ENCODE measurements around the gene PRM1.
"Not testable (repeated sequence)": the region's sequence is repeated elsewhere in the genome, so short reads cannot be mapped to it uniquely, and the experiment has no call there.

PRM1 gene

DNA sequence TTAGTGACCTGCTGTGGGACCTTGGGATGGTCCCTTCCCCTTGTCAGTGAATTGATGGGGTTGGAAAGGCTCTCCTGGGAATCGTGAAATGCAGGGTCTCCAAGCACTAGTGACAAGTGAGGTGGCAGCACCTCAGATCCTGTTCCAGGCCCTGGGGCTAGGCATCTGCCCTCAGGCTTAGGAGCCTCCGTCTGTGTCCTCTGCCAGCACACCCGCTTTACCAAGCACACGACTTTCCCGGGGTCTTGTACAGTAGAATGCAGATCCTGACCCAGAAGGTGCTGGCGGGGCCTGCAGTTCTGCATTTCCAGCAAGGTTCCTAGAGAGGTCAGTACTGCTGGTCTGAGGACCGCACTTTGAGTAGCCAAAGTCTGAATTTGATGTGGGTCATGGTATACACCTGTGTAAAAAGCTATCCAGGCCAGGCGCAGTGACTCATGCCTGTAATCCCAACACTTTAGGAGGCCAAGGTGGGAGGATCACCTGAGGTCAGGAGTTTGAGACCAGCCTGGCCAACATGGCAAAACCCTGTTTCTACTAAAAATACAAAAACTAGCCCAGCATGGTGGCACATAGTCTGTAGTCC is 33.3 kb upstream of the PRM1 start:
- no peak for DNase-seq (ENCODE audit: low read depth)

DNA sequence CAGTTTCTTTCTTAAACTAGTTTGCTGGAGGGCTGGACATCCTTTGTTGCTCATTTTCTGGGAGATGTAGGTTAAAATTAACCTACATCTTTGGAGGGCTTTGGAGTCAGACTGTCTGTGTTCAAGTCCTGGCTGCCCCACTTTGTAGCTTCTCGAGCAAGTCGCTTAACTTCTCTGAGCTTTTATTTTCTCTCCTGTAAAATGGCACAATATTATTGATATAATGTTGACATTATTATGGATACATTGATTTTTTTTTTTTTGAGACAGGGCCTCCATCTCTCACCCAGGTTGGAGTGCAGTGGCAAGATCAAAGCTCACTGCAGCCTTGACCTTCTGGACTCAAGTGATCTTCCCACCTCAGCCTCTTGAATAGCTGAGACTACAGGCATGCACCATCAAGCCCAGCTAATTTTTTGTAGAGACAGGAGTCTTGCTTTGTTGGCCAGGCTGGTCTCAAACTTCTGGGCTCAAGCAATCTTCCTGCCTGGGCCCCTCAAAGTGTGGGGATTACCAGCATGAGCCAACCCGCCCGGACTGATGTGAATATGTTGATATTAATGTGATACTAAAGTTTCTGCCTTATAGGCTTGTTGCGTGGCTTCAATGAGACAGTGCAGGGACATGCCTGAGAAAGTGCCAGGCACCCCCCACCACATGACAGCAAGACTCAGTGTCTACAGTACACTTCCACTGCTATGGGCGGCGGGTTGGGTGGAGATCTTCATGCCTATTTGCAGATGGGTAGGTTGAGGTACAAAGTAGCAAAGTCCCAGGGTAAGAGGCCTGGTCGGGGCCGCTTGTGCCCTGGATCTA is 32.6 kb upstream of the PRM1 start:
- no peak for DNase-seq (ENCODE audit: low read depth)

DNA sequence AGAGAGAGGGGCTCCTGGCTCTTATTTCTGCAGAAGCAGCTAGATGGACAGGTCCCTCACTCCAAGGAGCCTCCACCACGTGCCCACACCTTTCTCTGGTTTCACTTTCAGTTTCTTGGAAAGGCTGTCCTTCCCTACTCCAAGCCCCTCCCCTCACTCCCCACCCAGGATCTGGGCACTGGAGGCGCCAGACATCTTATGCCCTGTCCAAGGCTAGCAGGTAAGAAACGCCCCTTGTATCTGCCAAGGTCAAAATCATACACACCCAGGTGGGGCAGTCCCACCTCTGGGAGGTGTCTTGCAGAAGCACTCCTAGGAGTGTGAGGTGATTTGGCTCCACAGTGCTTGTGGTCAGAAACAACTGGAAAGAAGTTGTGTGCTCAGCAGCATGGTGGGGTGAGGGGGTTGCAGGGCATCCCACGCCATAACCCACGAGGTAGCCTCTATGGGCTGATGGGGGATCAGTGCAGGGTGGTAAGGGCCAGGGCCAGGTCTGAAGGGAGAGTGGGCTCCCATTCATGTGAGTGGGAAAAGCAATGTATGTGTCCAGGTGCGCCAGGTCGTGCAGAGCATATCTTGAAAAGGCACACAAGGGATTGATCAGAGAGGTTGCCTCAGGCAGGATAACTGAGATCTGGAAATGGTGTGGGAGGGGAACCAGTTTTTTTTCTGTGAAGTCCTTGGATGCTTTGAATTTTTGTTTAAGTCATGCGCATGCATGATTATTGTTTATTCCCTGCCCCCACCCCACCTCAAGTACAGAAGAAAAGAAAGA is 31.8 kb upstream of the PRM1 start:
- peak; percentile 75 for DNase-seq (ENCODE audit: low read depth)

DNA sequence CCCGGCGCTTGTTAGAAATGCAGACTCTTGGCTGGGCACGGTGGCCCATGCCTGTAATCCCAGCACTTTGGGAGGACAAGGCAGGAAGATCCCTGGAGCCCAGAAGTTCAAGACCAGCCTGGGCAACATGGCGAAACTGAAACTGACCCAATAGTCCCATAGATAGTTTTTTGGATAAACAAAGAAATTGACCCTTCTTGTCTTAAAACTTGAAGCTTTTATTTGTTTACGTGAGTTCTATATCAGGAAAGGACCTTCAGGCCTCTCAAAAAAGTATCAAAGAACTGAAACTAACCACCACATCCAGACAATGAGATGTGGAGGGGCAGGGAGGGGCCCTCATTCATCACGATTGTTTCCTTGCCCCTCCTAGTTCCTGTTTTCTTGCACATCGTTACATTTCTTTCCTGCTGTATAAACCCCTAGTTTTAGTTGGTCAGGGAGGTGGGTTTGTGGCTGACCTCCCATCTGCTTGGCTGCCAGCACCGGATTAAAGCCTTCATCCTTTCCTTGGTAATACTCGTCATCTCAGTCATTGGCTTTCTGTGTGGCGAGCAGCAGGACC is 29.9 kb upstream of the PRM1 start:
- DNase-seq (ENCODE audit: low read depth) = peak; percentile 58

DNA sequence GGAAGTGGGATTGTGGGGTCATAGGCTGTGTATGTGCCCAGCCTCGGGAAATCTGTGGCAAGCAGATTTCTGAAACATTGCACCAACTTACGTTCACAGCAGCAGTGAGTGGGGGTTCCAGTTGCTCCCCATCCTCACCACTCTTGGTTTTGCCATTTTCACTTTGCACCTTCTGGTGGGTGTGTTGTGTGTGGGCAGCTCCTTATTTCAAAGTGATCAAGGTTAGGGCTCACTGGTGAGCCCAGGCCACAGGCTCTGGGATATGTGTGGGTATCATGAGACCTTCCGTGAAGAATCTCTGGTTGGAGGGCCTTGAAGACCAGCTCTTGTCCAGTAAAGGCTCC is 29.5 kb upstream of the PRM1 start:
- DNase-seq (ENCODE audit: low read depth) = no peak

DNA sequence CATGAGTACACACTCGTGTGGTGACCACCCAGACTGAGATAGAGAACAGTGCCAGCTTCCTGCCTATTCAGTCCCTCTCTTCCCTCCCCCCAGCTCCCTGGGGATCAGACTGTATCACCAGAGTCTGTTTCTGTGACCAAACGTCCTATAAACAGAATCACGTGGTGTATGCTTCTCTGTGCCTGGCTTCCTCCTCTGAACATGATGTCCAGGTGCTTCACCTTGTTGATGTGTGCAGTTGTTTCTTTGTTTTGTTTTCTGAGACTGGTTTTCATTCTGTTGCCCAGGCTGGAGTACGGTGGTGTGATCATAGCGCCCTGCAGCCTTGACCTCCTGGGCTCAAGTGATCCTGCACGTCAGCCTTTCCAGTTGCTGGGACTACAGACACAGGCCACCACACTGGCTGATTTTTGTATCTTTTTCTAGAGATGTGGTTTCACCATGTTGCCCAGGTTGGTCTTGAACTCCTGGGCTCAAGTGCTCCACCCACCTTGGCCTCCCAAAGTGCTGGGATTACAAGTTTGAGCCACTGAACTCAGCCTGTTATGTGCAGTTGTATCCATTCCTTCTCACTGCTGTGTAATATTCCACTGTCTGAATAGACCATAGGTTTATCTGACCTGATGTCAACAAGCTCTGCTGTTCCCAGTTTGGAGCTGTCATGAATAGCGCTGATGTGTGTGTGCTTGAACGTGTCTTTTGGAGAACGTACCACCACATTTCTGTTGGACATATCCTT is 28.9 kb upstream of the PRM1 start:
- DNase-seq (ENCODE audit: low read depth) = no peak

DNA sequence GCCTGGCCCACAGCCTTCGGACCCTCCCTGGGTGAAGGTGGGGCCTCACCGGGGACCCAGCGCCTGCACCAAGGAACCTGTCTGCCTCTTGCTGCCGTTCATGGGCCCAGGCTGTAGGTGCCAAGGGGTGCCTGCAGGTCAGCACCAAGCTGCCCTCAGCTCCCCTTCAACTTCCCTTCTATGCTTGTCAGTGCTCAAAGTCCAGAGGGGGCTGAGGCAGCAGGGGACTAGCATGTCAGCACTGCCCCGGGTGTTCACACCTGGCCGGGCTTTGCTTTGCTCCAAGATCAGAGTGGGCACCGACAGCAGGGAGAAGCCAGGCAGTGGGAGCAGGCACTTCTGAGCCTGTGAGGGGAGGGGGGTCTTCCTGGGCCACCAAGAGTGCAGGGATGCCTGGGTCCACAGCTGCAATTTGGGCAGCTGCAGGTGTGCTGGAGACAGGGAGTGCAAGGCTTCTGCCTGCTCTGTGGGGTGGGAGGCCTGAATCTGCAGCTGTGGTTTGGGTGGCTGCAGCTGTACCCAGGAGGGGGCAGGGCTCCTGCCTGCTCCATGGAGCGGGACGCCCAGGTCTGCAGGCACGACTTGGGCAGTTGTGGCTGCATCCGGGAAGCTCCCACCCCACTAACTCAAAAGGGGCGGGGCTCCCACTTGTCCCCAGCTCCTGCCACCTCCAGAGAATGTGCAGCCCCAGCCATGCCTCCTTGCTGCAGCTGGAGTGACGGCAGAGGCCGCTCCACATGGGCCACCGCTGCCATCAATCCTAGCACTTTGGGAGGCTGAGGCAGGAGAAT is 27.6 kb upstream of the PRM1 start:
- DNase-seq (ENCODE audit: low read depth) = no peak

DNA sequence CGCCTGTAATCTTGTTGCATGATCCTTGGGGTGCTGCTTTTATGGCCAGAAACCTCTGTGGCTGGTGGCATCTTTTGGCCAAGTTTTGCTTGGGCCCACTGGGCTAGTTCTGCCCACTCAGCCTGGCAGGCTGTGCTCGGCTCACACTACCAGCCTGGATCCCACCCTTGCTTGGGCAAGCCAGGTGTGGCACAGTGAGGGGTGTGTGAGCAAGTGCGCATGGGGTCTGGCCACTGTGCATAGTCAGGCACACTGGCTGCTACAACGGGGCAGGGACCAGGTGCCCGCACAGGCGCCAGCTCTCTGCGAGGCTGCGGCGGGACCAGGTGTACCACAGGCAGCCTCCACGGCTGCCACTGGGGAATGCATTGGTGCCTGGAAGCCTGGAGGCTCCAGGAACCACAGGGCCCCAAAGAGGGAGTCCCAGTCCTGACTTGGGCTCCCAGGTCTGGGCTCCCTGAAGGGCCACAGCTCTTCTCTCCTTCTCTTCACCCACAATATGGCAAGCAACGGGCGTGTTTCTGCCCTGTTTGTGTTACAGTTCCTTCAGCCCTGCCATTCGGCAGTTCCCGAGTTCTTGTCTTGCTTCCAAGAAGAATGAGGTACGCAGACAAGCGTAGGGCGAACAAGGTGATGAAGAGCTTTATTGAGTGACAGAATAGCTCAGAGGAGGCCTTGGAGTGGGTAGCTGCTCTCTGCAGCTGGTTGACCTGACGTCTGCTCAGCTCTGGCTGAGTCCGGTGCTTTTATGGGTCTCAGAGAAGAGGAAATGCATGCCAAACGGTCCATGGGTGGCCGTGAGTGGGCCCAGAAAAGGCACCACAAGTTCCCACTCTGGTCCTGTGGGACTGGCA is 26.7 kb upstream of the PRM1 start:
- DNase-seq (ENCODE audit: low read depth) = no peak

DNA sequence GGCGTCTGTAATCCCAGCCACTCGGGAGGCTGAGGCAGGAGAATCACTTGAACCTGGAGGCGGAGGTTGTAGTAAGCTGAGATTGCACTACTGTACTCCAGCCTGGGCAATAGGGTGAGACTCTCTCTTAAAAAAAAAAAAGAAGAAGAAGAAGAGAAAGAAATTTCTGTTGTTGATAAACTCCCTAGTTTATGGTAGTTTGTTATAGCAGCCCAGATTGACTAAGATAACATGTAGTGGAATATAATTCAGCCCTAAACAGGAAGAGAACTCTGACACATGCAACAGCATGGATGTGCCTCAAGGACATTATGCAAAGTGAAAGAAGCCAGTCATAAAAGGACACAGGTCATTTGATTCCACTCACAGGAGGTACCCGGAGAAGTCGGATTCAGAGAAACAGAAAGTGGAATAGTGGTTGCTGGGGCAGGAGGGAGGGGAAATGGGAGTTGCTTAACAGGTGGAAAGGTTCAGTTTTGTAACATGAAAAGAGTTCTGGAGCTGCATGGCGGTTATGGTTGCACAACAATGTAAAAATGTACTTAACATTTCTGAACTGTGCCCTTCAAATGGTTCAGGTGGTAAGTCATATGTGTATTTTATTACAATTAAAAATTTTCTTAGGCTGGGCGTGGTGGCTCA is 26.0 kb upstream of the PRM1 start:
- peak; percentile 41 for DNase-seq (ENCODE audit: low read depth)

DNA sequence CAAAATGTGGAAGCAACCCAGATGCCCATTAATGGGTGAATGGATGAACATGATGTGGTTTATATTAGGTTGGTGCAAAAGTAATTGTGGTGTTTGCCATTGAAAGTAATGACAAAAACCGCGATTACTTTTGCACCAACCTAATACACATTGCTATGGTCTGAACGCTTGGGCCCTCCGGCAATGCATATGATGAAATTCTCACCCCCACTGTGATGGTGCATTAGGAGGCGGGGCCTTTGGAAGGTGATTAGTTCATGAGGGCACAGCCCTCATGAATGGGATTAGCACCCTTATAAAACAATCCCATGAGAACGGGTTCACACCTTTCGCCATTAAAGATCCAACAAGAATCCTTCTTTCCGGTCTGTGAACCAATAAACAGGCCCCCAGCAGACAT is 25.3 kb upstream of the PRM1 start:
- no peak for DNase-seq (ENCODE audit: low read depth)

DNA sequence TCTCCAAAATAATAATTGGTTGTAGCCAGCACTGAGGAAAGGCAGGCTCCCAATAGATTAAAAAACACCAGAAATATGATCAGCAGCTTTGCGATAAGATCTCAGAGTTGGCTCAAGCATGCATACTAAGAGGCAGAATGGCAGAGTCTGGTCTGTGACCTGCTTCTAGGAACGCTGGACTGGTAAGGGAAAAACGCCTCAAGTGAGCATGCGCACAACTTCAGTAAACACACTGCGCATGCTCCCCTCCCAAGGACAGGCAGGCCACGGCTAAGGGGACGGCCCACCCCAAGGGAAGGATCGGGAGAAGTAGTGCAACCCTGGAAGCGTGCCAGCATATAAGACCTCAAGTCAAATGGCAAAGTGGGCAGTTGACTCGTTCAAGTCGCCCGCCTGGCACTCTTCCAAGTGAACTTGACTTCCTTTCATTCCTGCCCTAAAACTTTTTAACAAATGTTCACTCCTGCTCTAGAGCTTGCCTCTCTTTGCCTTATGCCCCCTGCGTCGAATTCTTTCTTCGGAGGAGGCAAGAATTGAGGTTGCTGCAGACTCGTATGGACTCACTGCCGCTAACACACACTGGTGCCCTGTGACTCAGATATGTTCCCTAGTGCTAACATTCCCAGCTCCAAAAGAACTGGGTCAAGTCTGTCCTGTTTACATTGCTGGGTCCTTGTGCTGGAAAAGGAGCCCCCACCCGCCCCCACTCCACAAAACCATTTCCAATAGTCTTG is 22.4 kb upstream of the PRM1 start:
- no peak for DNase-seq (ENCODE audit: low read depth)

DNA sequence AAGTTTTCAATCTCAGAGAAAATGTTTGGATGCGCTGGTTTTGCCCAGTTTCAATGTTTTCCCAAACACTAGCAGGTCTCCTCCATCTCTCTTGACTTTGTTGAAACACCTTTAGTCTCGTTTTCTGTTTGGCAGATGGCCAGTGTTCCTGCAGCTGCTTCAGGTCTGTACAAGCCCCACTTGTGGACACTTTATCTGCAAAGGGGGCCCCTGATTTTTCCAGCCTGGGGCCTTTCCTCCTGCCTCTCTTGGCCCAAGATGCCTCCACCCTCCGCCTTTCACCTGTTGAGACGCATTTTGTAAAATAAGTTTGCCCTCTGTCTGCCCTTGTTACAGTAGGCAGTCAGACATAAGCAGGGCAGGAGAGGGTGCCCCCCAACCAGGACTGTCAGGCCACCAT is 21.8 kb upstream of the PRM1 start:
- DNase-seq (ENCODE audit: low read depth) = no peak

DNA sequence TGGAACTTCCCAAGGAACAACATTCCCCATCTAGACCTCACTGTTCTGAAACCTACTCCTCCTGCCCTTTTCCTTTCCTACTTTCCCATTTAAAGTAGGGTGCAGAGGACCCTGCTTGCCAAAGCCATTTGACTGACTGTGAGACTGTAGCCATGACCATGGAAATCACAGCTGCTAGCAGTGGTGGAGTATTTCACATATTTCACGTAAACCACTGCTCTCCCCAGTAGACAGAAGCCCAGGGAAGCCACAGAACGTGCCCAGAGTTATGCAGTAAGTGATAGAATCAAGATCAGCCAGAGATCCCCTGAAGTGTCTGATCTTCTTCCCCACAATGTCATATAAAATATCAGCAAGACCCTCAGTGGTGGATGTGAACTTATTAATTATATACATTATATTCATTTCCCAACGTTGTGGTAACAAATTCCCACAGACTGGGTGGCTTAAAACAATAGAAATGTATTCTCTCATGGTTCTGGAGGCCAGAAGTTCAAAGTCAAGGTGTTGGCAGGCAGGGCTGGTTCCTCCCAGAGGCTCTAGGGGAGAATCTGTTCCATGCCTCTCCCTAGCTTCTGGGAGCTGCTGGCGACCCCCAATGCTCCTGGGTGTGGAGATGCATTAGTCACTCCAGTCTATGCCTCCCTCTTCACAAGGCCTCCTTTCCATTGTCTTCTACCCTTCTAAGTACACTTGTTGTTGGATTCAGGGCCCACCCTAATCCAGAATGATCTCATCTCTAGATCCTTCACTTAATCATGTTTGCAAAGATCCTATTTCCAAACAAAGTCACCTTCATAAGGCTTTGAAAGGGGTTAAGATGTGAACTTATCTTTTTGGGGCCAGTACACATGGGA is 20.7 kb upstream of the PRM1 start:
- no peak for DNase-seq (ENCODE audit: low read depth)

DNA sequence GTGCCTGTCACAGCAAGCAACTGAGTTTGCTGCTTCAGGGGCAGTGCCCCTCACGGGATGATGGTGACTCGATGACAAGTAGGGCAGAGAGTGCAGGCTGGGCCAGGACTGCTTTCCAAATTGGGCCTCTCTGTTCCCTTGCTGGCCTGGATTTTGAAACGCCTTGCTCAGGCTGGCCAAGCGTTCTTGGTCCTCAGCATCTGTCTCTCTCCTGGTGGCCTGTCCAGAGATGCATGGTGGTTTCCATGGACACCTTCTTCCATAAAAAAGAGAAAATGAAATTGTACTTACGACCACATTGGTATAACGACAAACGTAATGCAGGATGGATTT is 19.4 kb upstream of the PRM1 start:
- DNase-seq (ENCODE audit: low read depth) = no peak

DNA sequence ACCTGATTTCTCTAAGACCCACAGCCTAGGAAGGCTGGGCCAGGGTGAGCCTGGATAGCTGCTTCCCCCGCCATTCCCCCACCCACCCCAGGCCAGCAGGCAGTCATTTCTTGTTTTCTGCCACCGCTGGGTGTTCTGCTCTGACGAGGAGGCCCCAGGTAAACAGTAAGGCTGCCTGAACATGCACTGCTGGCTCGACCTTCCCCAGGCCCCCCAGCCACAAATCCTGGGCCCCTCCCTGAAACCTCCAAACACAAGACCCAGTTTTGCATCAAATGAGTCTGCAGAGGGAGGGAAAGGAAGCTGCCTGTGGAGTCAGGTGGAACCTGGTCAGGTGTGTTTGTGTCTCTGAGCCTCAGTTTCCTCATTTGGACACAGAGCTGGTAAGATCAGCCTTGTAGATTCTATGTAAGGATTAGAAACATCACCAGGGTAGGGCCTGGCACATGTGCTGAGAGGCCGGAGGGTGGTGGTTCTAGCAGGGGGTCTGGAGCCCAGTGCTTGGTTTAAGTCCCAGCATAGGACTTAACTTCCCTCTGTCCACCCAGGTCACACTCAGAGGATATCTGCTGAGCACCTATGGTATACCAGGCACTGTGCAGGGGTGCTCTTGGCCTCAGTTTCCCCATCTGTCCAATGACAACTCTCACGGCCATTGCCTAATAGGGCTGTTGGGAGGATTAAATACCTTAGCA is 18.9 kb upstream of the PRM1 start:
- DNase-seq (ENCODE audit: low read depth) = no peak

DNA sequence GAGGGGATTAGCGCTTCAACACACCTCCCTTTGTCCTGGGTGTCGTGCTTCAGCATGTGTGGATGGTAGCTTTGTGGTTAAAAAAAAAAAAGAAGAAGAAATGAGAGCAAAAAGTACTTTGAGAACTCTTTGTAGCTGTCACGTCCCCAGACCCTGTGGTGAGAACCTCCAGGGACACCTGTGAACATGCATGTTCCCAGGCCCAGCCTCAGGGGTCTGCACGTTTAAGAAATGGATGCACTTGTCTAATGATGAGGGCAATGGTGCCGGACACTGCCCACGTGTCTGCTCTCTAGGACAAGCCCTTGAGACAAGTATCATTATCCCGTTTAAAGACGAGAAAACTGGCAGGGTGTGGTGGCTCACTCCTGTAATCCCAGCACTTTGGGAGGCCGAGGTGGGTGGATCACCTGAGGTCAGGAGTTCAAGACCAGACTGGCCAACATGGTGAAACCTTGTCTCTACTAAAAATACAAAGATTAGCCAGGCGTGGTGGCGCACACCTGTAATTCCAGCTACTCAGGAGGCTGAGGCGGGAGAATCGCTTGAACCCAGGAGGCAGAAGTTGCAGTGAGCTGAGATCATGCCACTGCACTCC is 17.9 kb upstream of the PRM1 start:
- not testable (repeated sequence) for DNase-seq (ENCODE audit: low read depth)

DNA sequence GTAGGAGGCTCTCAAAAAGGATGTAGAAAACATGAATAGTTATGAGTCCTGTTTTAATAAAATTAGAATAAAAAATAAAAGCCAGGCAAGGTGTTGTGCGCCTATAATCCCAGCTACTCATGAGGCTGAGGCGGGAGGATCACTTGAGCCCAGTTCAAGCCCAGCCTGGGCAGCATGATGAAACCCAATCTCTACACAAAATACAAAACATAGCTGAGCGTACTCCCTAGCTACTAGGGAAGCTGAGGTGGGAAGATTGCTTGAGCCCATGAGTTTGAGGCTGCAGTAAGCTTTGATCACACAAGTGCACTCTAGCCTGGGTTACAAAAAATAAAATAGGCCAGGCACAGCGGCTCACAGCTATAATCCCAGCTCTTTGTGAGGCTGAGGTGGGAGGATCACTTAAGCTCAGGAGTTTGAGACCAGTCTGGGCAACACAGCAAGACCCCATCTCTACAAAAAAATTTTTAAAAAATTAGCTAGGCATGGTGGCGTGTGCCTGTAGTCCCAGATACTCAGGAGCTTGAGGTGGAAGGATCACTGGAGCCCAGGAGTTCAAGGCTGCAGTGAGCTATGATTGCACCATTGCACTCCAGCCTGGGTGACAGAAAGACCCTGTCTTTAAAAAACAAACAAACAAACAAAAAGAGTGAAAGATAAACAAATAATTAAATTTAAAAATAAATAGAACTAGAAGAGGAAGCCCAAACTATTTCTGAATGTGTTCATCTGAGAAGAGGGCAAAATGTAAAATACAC is 17.2 kb upstream of the PRM1 start:
- no peak for DNase-seq (ENCODE audit: low read depth)

Data from iris pigment epithelial cell (primary cell).